ENCODE measurements around the gene HOXD12.

GRCh38 chr2:176137906-176138305 lies 38.3 kb downstream of the HOXD12 start:
- no peak for TF ChIP-seq CTCF (IDR thresholded peaks at IDR 0.05; ENCODE audit: low read length)
- no peak for TF ChIP-seq EZH2 (optimal IDR thresholded peaks at IDR 0.05; ENCODE audit: low read depth, low read length)
- TF ChIP-seq EZH2phosphoT487 (IDR thresholded peaks at IDR 0.05; ENCODE audit: low read length), result no peak

All from MM.1S (cell line).